GM18519 (cell line): Measurements from ENCODE around the gene AVL9.
"Not testable (repeated sequence)": the region's sequence is repeated elsewhere in the genome, so short reads cannot be mapped to it uniquely, and the experiment has no call there.

ENCODE experiments used
- ATAC-seq: cut with Tn5 transposase; IDR thresholded peaks from one replicate; pipeline ENCODE4 v1.9.1; 2021; ENCODE audit warnings: mild to moderate bottlenecking, moderate library complexity; ENCODE audit not compliant: unreplicated experiment, low FRiP score

AVL9 gene

GRCh38 chr7:32495298-32496051 is at the start of gene AVL9:
Gene AVL9 (plus strand): TSS chr7:32495489. CDS start chr7:32495710, 221 bp downstream.
- ATAC-seq = peak; percentile 90

- ATAC-seq = no peak
Observed at GRCh38 chr7:32447218-32447617, 48.1 kb upstream of the AVL9 start.

GRCh38 chr7:32453341-32454011 is 41.8 kb upstream of the AVL9 start:
- ATAC-seq = no peak

GRCh38 chr7:32458025-32458424 is 37.3 kb upstream of the AVL9 start:
- ATAC-seq = no peak

- no peak for ATAC-seq
Observed at GRCh38 chr7:32459788-32460187, 35.5 kb upstream of the AVL9 start.

- ATAC-seq = no peak
Observed at GRCh38 chr7:32461484-32461883, 33.8 kb upstream of the AVL9 start.

GRCh38 chr7:32462451-32462850 is 32.8 kb upstream of the AVL9 start:
- ATAC-seq = no peak

GRCh38 chr7:32462977-32463376 is 32.3 kb upstream of the AVL9 start:
- no peak for ATAC-seq

- ATAC-seq = not testable (repeated sequence)
Observed at GRCh38 chr7:32464641-32465416, 30.5 kb upstream of the AVL9 start.

- ATAC-seq = not testable (repeated sequence)
Observed at GRCh38 chr7:32470004-32470403, 25.3 kb upstream of the AVL9 start.

- no peak for ATAC-seq
Observed at GRCh38 chr7:32470871-32471270, 24.4 kb upstream of the AVL9 start.

GRCh38 chr7:32472015-32472414 is 23.3 kb upstream of the AVL9 start:
- no peak for ATAC-seq

- ATAC-seq = no peak
Observed at GRCh38 chr7:32474008-32474407, 21.3 kb upstream of the AVL9 start.

GRCh38 chr7:32476816-32477648 is 18.3 kb upstream of the AVL9 start:
- ATAC-seq = no peak

- no peak for ATAC-seq
Observed at GRCh38 chr7:32477649-32477980, 17.7 kb upstream of the AVL9 start.

- no peak for ATAC-seq
Observed at GRCh38 chr7:32479574-32480200, 15.6 kb upstream of the AVL9 start.

GRCh38 chr7:32481176-32481575 is 14.1 kb upstream of the AVL9 start:
- no peak for ATAC-seq

- no peak for ATAC-seq
Observed at GRCh38 chr7:32481921-32482320, 13.4 kb upstream of the AVL9 start.

GRCh38 chr7:32489788-32490126 is 5.5 kb upstream of the AVL9 start:
- peak; percentile 9 for ATAC-seq

GRCh38 chr7:32490127-32490796 is 5.0 kb upstream of the AVL9 start, which contains the start of gene LSM5:
Gene LSM5 (minus strand): TSS chr7:32490380. CDS start chr7:32490365, 15 bp downstream.
- peak; percentile 86 for ATAC-seq
